Measurements from ENCODE around the gene SHOX. TPM values are rescaled to one million over a fixed set of nuclear protein-coding genes. Genes with fewer than 3 reads are reported as not detected.

SHOX gene
- total RNA-seq, 3 donors from 2014 or later (not counting 1 experiment from before 2014, with no cell fraction given): not detected

DNA sequence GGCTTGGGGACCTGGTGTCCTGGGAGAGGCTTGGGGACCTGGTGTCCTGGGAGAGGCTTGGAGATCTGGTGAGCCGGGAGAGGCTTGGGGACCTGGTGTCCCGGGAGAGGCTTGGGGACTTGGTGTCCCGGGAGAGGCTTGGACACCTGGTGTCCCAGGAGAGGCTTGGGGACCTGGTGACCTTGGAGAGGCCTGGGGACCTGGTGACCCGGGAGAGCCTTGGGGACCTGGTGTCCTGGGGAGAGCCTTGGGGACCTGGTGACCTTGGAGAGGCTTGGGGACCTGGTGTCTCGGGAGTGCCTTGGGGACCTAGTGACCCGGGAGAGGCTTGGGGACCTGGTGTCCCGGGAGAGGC, 12.6 kb downstream of the SHOX start:
- Histone ChIP-seq H3K4me3 (ENCODE audit: low read length) (no peak overlapping the region), H3K4me1 (ENCODE audit: control insufficient read depth, insufficient read depth, low read length) (no peaks in the 10 kb centered on the region), H3K36me3 (ENCODE audit: control insufficient read depth, insufficient read depth, low read length) (no peaks in the 10 kb centered on the region), H3K27me3 (ENCODE audit: control insufficient read depth, insufficient read depth, low read length) (peaks cover 4% of the 10 kb centered on the region), H3K27ac (ENCODE audit: low read length) (no peak overlapping the region), H3K9me3 (ENCODE audit: control insufficient read depth, insufficient read depth, low read length) (no peaks in the 10 kb centered on the region)
- Mint-ChIP-seq H3K9me3 (no peaks in the 10 kb centered on the region), H3K27me3 (ENCODE audit: low read depth in 2 of 2) (peaks cover 14 to 27% of the 10 kb centered on the region in 2 donors), H3K4me3 (no peak overlapping the region), H3K27ac (no peak overlapping the region), H3K36me3 (no peaks in the 10 kb centered on the region), H3K4me1 (no peaks in the 10 kb centered on the region)
- no peak for ATAC-seq
- intact Hi-C loops (cut with micrococcal nuclease): no loop called here
- 66% methylated on average over 7 of the region's 7 CpGs for WGBS (ENCODE audit: insufficient coverage)
- TF ChIP-seq, protein P1, sequence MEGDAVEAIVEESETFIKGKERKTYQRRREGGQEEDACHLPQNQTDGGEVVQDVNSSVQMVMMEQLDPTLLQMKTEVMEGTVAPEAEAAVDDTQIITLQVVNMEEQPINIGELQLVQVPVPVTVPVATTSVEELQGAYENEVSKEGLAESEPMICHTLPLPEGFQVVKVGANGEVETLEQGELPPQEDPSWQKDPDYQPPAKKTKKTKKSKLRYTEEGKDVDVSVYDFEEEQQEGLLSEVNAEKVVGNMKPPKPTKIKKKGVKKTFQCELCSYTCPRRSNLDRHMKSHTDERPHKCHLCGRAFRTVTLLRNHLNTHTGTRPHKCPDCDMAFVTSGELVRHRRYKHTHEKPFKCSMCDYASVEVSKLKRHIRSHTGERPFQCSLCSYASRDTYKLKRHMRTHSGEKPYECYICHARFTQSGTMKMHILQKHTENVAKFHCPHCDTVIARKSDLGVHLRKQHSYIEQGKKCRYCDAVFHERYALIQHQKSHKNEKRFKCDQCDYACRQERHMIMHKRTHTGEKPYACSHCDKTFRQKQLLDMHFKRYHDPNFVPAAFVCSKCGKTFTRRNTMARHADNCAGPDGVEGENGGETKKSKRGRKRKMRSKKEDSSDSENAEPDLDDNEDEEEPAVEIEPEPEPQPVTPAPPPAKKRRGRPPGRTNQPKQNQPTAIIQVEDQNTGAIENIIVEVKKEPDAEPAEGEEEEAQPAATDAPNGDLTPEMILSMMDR (IDR thresholded peaks at IDR 0.05): no peak
- no peak for DNase-seq

DNA sequence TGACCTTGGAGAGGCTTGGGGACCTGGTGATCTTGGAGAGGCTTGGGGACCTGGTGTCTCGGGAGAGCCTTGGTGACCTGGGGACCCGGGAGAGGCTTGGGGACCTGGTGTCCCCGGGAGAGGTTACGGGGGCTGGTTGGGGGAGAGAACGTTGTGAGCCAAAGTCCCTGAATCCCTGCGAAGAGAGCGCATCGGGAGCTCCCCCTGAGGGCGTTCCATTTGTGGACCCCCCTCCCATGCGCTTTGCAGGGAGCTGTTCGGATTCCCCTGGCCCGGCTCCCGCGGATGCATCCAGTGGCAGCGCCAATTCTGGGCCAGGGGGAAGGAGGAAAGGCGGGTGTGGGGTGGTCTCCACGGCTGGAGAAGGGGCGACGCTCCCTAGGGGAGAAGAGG, 13.3 kb downstream of the SHOX start:
- intact Hi-C loops (cut with micrococcal nuclease): no loop called here
- Histone ChIP-seq H3K4me1 (ENCODE audit: control insufficient read depth, insufficient read depth, low read length) (no peaks in the 10 kb centered on the region), H3K27ac (ENCODE audit: low read length) (no peak overlapping the region), H3K27me3 (ENCODE audit: control insufficient read depth, insufficient read depth, low read length) (no peaks in the 10 kb centered on the region), H3K36me3 (ENCODE audit: control insufficient read depth, insufficient read depth, low read length) (no peaks in the 10 kb centered on the region), H3K4me3 (ENCODE audit: low read length) (no peak overlapping the region), H3K9me3 (ENCODE audit: control insufficient read depth, insufficient read depth, low read length) (no peaks in the 10 kb centered on the region)
- WGBS (ENCODE audit: insufficient coverage): 9% methylated on average over 19 of the region's 19 CpGs
- H3K4me1 Mint-ChIP-seq: no peaks in the 10 kb centered on the region
- H3K4me3 Mint-ChIP-seq: no peak overlapping the region
- no peaks in the 10 kb centered on the region for H3K36me3 Mint-ChIP-seq
- ATAC-seq: no peak
- no peak overlapping the region for H3K27ac Mint-ChIP-seq
- H3K27me3 Mint-ChIP-seq (ENCODE audit: low read depth in 2 of 2): peaks cover 13 to 20% of the 10 kb centered on the region in 2 donors
- no peak for DNase-seq
- H3K9me3 Mint-ChIP-seq: no peaks in the 10 kb centered on the region
- TF ChIP-seq, protein P1 (IDR thresholded peaks at IDR 0.05): no peak

DNA sequence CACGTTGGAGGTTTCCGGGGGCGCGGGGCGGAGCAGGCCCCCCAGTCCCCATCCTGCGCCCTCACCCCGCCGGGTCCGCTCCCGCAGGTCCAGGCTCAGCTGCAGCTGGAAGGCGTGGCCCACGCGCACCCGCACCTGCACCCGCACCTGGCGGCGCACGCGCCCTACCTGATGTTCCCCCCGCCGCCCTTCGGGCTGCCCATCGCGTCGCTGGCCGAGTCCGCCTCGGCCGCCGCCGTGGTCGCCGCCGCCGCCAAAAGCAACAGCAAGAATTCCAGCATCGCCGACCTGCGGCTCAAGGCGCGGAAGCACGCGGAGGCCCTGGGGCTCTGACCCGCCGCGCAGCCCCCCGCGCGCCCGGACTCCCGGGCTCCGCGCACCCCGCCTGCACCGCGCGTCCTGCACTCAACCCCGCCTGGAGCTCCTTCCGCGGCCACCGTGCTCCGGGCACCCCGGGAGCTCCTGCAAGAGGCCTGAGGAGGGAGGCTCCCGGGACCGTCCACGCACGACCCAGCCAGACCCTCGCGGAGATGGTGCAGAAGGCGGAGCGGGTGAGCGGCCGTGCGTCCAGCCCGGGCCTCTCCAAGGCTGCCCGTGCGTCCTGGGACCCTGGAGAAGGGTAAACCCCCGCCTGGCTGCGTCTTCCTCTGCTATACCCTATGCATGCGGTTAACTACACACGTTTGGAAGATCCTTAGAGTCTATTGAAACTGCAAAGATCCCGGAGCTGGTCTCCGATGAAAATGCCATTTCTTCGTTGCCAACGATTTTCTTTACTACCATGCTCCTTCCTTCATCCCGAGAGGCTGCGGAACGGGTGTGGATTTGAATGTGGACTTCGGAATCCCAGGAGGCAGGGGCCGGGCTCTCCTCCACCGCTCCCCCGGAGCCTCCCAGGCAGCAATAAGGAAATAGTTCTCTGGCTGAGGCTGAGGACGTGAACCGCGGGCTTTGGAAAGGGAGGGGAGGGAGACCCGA, 14.0 kb downstream of the SHOX start:
- intact Hi-C loops (cut with micrococcal nuclease): no loop called here
- Histone ChIP-seq H3K36me3 (ENCODE audit: control insufficient read depth, insufficient read depth, low read length) (no peaks in the 10 kb centered on the region), H3K27ac (ENCODE audit: low read length) (no peak overlapping the region), H3K4me3 (ENCODE audit: low read length) (no peak overlapping the region), H3K27me3 (ENCODE audit: control insufficient read depth, insufficient read depth, low read length) (no peaks in the 10 kb centered on the region), H3K4me1 (ENCODE audit: control insufficient read depth, insufficient read depth, low read length) (no peaks in the 10 kb centered on the region), H3K9me3 (ENCODE audit: control insufficient read depth, insufficient read depth, low read length) (no peaks in the 10 kb centered on the region)
- no peaks in the 10 kb centered on the region for H3K36me3 Mint-ChIP-seq
- no peak overlapping the region for H3K27ac Mint-ChIP-seq
- no peaks in the 10 kb centered on the region for H3K9me3 Mint-ChIP-seq
- TF ChIP-seq, protein P1 (IDR thresholded peaks at IDR 0.05): no peak
- H3K4me3 Mint-ChIP-seq: no peak overlapping the region
- no peak for ATAC-seq
- no peak for DNase-seq
- WGBS (ENCODE audit: insufficient coverage): 7% methylated on average over 95 of the region's 95 CpGs
- no peaks in the 10 kb centered on the region for H3K4me1 Mint-ChIP-seq
- peaks cover 9 to 13% of the 10 kb centered on the region in 2 donors for H3K27me3 Mint-ChIP-seq (ENCODE audit: low read depth in 2 of 2)

- Mint-ChIP-seq H3K27me3 (ENCODE audit: low read depth in 2 of 2) (peaks cover 2 to 12% of the 10 kb centered on the region in 2 donors), H3K36me3 (no peaks in the 10 kb centered on the region), H3K4me1 (no peaks in the 10 kb centered on the region), H3K9me3 (no peaks in the 10 kb centered on the region), H3K27ac (no peak overlapping the region), H3K4me3 (no peak overlapping the region)
- TF ChIP-seq, protein P1 (IDR thresholded peaks at IDR 0.05): no peak
- Histone ChIP-seq H3K4me1 (ENCODE audit: control insufficient read depth, insufficient read depth, low read length) (no peaks in the 10 kb centered on the region), H3K27me3 (ENCODE audit: control insufficient read depth, insufficient read depth, low read length) (no peaks in the 10 kb centered on the region), H3K4me3 (ENCODE audit: low read length) (no peak overlapping the region), H3K36me3 (ENCODE audit: control insufficient read depth, insufficient read depth, low read length) (no peaks in the 10 kb centered on the region), H3K27ac (ENCODE audit: low read length) (no peak overlapping the region), H3K9me3 (ENCODE audit: control insufficient read depth, insufficient read depth, low read length) (no peaks in the 10 kb centered on the region)
- no peak for DNase-seq
- intact Hi-C loops (cut with micrococcal nuclease): no loop called here
- 39% methylated on average over 3 of the region's 3 CpGs for WGBS (ENCODE audit: insufficient coverage)
- no peak for ATAC-seq
These were observed 15.6 kb downstream of the SHOX start for GRCh38 chrX:646228-646495.

Data from natural killer cell (primary cell).